HCT116 (cell line): ENCODE data around the gene TOR4A.

Experiments used
- ATF3 ChIP-seq: IDR thresholded peaks from 2 replicates; pipeline ENCODE4 v1.6.1; 2012
- CBX3 ChIP-seq: IDR thresholded peaks from 2 replicates; pipeline ENCODE4 v1.6.1; 2012; ENCODE audit warnings: low read depth
- CTCF ChIP-seq, 3 experiments: fragments of 200-600 bp in 1 of 3; sonication (generic) in 1 of 3; IDR thresholded peaks in 2 of 3; conservative IDR thresholded peaks in 1 of 3; 2 replicates each; pipeline ENCODE4 v1.5.1; 2012 to 2017; ENCODE audit warnings: low read depth in 2 of 3, low read length in 2 of 3, antibody characterized with exemption in 1 of 3, borderline replicate concordance in 1 of 3, control low read depth in 1 of 3, mild to moderate bottlenecking in 1 of 3, mixed read lengths in 1 of 3, mixed run types in 1 of 3, moderate library complexity in 1 of 3; ENCODE audit not compliant: insufficient read depth in 1 of 3
- EGR1 ChIP-seq: IDR thresholded peaks from 2 replicates; pipeline ENCODE4 v1.6.1; 2012; ENCODE audit warnings: low read depth
- EZH2 ChIP-seq: fragments of 200-600 bp; sonication (generic); IDR thresholded peaks from 2 replicates; pipeline ENCODE4 v1.6.1; 2017; ENCODE audit warnings: antibody characterized with exemption, mixed run types
- EZH2phosphoT487 ChIP-seq: fragments of 200-600 bp; IDR thresholded peaks from 2 replicates; pipeline ENCODE4 v1.6.1; 2018; ENCODE audit warnings: antibody characterized with exemption, borderline replicate concordance
- POLR2A ChIP-seq: IDR thresholded peaks from 2 replicates; pipeline ENCODE4 v1.7.0; 2011; ENCODE audit warnings: borderline replicate concordance; ENCODE audit not compliant: insufficient read depth, insufficient read length; ENCODE audit errors: extremely low read depth
- POLR2AphosphoS5 ChIP-seq: IDR thresholded peaks from 2 replicates; pipeline ENCODE4 v1.6.1; 2011; ENCODE audit warnings: mild to moderate bottlenecking, low read depth, low read length, moderate library complexity
- RAD21 ChIP-seq: IDR thresholded peaks from 2 replicates; pipeline ENCODE4 v1.6.1; 2012; ENCODE audit warnings: low read depth, mild to moderate bottlenecking
- REST ChIP-seq: IDR thresholded peaks from 2 replicates; pipeline ENCODE4 v1.6.1; 2012; ENCODE audit warnings: low read depth
- SRF ChIP-seq: IDR thresholded peaks from 2 replicates; pipeline ENCODE4 v1.6.1; 2012; ENCODE audit warnings: low read depth
- TCF7L2 ChIP-seq: IDR thresholded peaks from 2 replicates; pipeline ENCODE4 v1.7.0; 2011; ENCODE audit warnings: borderline replicate concordance, inconsistent platforms; ENCODE audit not compliant: insufficient read depth, insufficient read length; ENCODE audit errors: extremely low read depth
- YY1 ChIP-seq: IDR thresholded peaks from 2 replicates; pipeline ENCODE4 v1.6.1; 2011; ENCODE audit warnings: low read length, low read depth, moderate library complexity, mild to moderate bottlenecking; ENCODE audit not compliant: insufficient replicate concordance; ENCODE audit errors: extremely low read depth

DNA sequence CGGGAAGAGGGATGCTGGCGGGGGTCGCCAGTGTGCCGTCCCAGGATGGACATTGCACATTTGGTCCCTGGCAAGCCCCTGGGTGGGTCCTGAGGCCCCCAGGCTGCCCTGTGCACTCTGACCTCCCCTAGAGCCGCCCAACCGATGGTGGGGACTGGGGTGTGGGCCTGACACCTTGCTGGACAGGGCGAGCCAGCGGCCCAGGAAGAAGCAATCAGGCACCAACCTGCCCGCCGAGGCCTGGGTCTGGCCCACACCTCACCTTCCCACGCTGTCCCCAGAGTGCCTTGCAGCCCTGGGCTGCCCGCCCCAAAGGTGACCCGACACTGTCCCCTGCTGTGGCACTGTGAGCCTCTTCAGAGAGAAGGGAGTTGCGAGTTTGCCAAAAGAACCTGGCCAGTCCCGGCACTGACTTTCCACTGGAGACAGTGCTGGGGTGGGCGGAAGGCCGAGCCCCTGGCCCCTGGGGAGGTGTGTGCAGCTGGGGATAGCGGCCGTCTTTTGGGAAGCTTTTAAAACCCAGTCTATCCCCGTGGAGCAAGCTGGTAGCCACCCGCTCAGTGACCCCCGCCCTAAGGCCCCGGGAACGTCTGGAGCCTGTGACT, 36.5 kb downstream of the TOR4A start:
- TF ChIP-seq REST (no peak), CTCF (IDR thresholded peaks at IDR 0.05 in 2 of 3, conservative IDR thresholded peaks at IDR 0.05 in 1 of 3; ENCODE audit: borderline replicate concordance in 1 of 3, insufficient read depth in 1 of 3, low read depth in 2 of 3, low read length in 2 of 3) (no peak), POLR2A (no peak), POLR2AphosphoS5 (no peak), SRF (no peak), EZH2phosphoT487 (no peak), RAD21 (no peak), ATF3 (no peak), CBX3 (no peak), EGR1 (no peak), TCF7L2 (no peak), EZH2 (no peak), YY1 (no peak)
